A549 (cell line): ENCODE measurements around the gene NBL1. TPM values are rescaled to one million over a fixed set of nuclear protein-coding genes. Genes with fewer than 3 reads are reported as not detected.
A peak's percentile ranks its signal among the peaks of the same experiment; 100 is the strongest.

ENCODE experiments used
- ATAC-seq, 2 experiments: fragments of 200-7000 bp in 1 of 2; fragments of >200 bp in 1 of 2; cut with Nextera tagmentation in 1 of 2; cut with Tn5 transposase in 1 of 2; 3 replicates each; pipeline versions ENCODE4 v1.8.0 to v1.9.1; 2018 to 2020; ENCODE audit warnings: mild to moderate bottlenecking in 1 of 2, moderate library complexity in 1 of 2
- CTCF ChIA-PET: fragments of 300-600 bp; sonication (Branson Sonifier 250); formaldehyde crosslinking; extraction: SDS; loops from one replicate; lab custom pipeline; 2021; ENCODE audit warnings: antibody characterized with exemption, inconsistent platforms; lab: Yijun Ruan, JAX
- POLR2A ChIA-PET: fragments of 350-600 bp; formaldehyde crosslinking; extraction: SDS; loops from one replicate; lab custom pipeline; 2021; ENCODE audit warnings: antibody characterized with exemption, inconsistent platforms; lab: Yijun Ruan, JAX
- DNase-seq, 2 experiments: peaks; one replicate each; pipeline versions ENCODE4 v3.0.0 to v3.0.0-alpha.2; 2011 to 2016; ENCODE audit warnings: low read depth in 1 of 2, low spot score in 1 of 2
- FAIRE-seq: peaks from 2 replicates; lab custom pipeline; 2011; peaks lifted over from hg19 to GRCh38; lab: Jason Lieb, UNC
- H3K27ac ChIP-seq, 2 experiments: fragments of >200 bp; sonication (Bioruptor Twin); formaldehyde crosslinking; 3 replicates each; pipeline ENCODE4 v1.5.1; 2016 to 2017
- H3K4me1 ChIP-seq: fragments of >200 bp; sonication (Bioruptor Twin); formaldehyde crosslinking; 3 replicates; pipeline ENCODE4 v1.6.1; 2016
- H3K4me2 ChIP-seq: fragments of >200 bp; sonication (Bioruptor Twin); formaldehyde crosslinking; 3 replicates; pipeline ENCODE4 v1.6.1; 2016
- H3K4me3 ChIP-seq: fragments of >200 bp; sonication (Bioruptor Twin); formaldehyde crosslinking; 3 replicates; pipeline ENCODE4 v1.5.1; 2016
- H3K9me3 ChIP-seq: fragments of >200 bp; sonication (Bioruptor Twin); formaldehyde crosslinking; 3 replicates; pipeline ENCODE4 v1.6.1; 2016
- BHLHE40 ChIP-seq: IDR thresholded peaks from 2 replicates; pipeline ENCODE4 v1.6.1; 2012; ENCODE audit warnings: low read depth, low read length, inconsistent platforms
- CHD4 ChIP-seq: fragments of 200-600 bp; sonication (generic); IDR thresholded peaks from 2 replicates; pipeline ENCODE4 v1.6.1; 2016; ENCODE audit warnings: antibody characterized with exemption, mild to moderate bottlenecking, borderline replicate concordance
- EHF ChIP-seq: fragments of 250-450 bp; sonication (Bioruptor Pico); IDR thresholded peaks from 2 replicates; pipeline ENCODE4 v1.5.0; 2020; ENCODE audit warnings: mild to moderate bottlenecking
- EHMT2 ChIP-seq: fragments of 200-600 bp; sonication (generic); IDR thresholded peaks from 2 replicates; pipeline ENCODE4 v1.6.1; 2016; ENCODE audit warnings: antibody characterized with exemption, low read depth, mild to moderate bottlenecking, moderate library complexity
- FOSB ChIP-seq: fragments of 250-450 bp; sonication (Bioruptor Pico); IDR thresholded peaks from 2 replicates; pipeline ENCODE4 v1.5.0; 2020; ENCODE audit warnings: mild to moderate bottlenecking, moderate library complexity
- FOSL2 ChIP-seq, 2 experiments: fragments of 450-650 bp in 1 of 2; fragments of >200 bp in 1 of 2; sonication (Bioruptor Twin) in 1 of 2; formaldehyde crosslinking; IDR thresholded peaks; 2 replicates each; pipeline versions ENCODE4 v1.5.0 to v1.6.1; 2016 to 2020; ENCODE audit warnings: mild to moderate bottlenecking in 1 of 2, moderate library complexity in 1 of 2
- FOXS1 ChIP-seq: fragments of 250-450 bp; sonication (Bioruptor Pico); IDR thresholded peaks from 2 replicates; pipeline ENCODE4 v1.5.0; 2020; ENCODE audit warnings: mild to moderate bottlenecking, moderate library complexity
- GATA3 ChIP-seq: IDR thresholded peaks from 2 replicates; pipeline ENCODE4 v1.6.1; 2012; ENCODE audit warnings: borderline replicate concordance
- HEYL ChIP-seq: fragments of 250-450 bp; sonication (Bioruptor Pico); IDR thresholded peaks from 2 replicates; pipeline ENCODE4 v1.8.0; 2021; ENCODE audit warnings: mild to moderate bottlenecking, moderate library complexity
- HOXA7 ChIP-seq: fragments of 250-450 bp; sonication (Bioruptor Pico); IDR thresholded peaks from 2 replicates; pipeline ENCODE4 v1.5.0; 2020; ENCODE audit warnings: mild to moderate bottlenecking, moderate library complexity
- HOXB13 ChIP-seq: fragments of 250-450 bp; sonication (Bioruptor Pico); IDR thresholded peaks from 2 replicates; pipeline ENCODE4 v1.5.0; 2020; ENCODE audit warnings: low read depth, mild to moderate bottlenecking, moderate library complexity
- HOXB5 ChIP-seq: fragments of 250-450 bp; sonication (Bioruptor Pico); IDR thresholded peaks from 2 replicates; pipeline ENCODE4 v1.5.0; 2020; ENCODE audit warnings: mild to moderate bottlenecking, moderate library complexity
- KDM5A ChIP-seq: fragments of 200-600 bp; sonication (generic); IDR thresholded peaks from 2 replicates; pipeline ENCODE4 v1.6.1; 2016; ENCODE audit warnings: antibody characterized with exemption, mild to moderate bottlenecking
- MAFK ChIP-seq: fragments of 450-650 bp; IDR thresholded peaks from 2 replicates; pipeline ENCODE4 v1.6.1; 2014; ENCODE audit not compliant: partially characterized antibody
- MAZ ChIP-seq: fragments of 150-350 bp; IDR thresholded peaks from 2 replicates; pipeline ENCODE4 v1.6.1; 2014; ENCODE audit warnings: antibody characterized with exemption, low read depth, low read length, borderline replicate concordance
- NR3C1 ChIP-seq: fragments of >200 bp; sonication (Bioruptor Twin); formaldehyde crosslinking; IDR thresholded peaks from 3 replicates; pipeline ENCODE4 v1.6.1; 2017
- PHF8 ChIP-seq: fragments of 200-600 bp; sonication (generic); IDR thresholded peaks from 2 replicates; pipeline ENCODE4 v1.6.1; 2016; ENCODE audit warnings: low read depth, mild to moderate bottlenecking, antibody characterized with exemption, moderate library complexity, borderline replicate concordance
- POLR2AphosphoS2 ChIP-seq: conservative IDR thresholded peaks from 2 replicates; pipeline ENCODE4 v1.6.1; 2012; ENCODE audit warnings: low read length, improper control_type of control experiment, inconsistent platforms
- RFX5 ChIP-seq: fragments of 450-650 bp; IDR thresholded peaks from 2 replicates; pipeline ENCODE4 v1.7.1; 2014; ENCODE audit warnings: antibody characterized with exemption, mild to moderate bottlenecking, moderate library complexity
- TFCP2L1 ChIP-seq: fragments of 250-450 bp; sonication (Bioruptor Pico); IDR thresholded peaks from 2 replicates; pipeline ENCODE4 v1.5.0; 2021; ENCODE audit warnings: mild to moderate bottlenecking
- ZC3H11A ChIP-seq: fragments of 450-650 bp; IDR thresholded peaks from 2 replicates; pipeline ENCODE4 v1.6.1; 2014; ENCODE audit warnings: antibody characterized with exemption, mild to moderate bottlenecking
- ZNF302 ChIP-seq: fragments of 250-450 bp; sonication (Bioruptor Pico); IDR thresholded peaks from 2 replicates; pipeline ENCODE4 v1.9.0; 2021; ENCODE audit warnings: inconsistent platforms, mild to moderate bottlenecking, moderate library complexity
- ZSCAN20 ChIP-seq: fragments of 250-450 bp; sonication (Bioruptor Pico); IDR thresholded peaks from 2 replicates; pipeline ENCODE4 v1.8.0; 2022; ENCODE audit warnings: mild to moderate bottlenecking, moderate library complexity
- WGBS: methylation state at CpG from one replicate; pipeline ENCODE4 v1.1.6; 2017; ENCODE audit errors: missing lambda C conversion rate; 5-methylcytosine and 5-hydroxymethylcytosine counted together
- polyA plus RNA-seq, 4 experiments: library from polyadenylated mRNA; depleted of rRNA in 3 of 4; stranded (reverse); fragments of >200 nt; fragmentation: RNase III in 1 of 4; extraction: RNeasy Plus Mini Kit Qiagen cat#74134 plus additional on column Dnase treatment in 1 of 4; gene quantifications; 2 replicates in 3 of 4; 3 replicates in 1 of 4; pipeline ENCODE4 v1.2.3, GENCODE V29; 2011 to 2017
- TF ChIP-seq, protein P1 (sequence below): fragments of >200 bp; sonication (Bioruptor Twin); formaldehyde crosslinking; IDR thresholded peaks from 3 replicates; pipeline ENCODE4 v1.5.1; 2016
- TF ChIP-seq, protein P2 (sequence below): fragments of 450-650 bp; IDR thresholded peaks from 2 replicates; pipeline ENCODE4 v1.6.1; 2014; ENCODE audit warnings: antibody characterized with exemption
- TF ChIP-seq, protein P3 (sequence below): fragments of >200 bp; sonication (Bioruptor Twin); formaldehyde crosslinking; IDR thresholded peaks from 2 replicates; pipeline ENCODE4 v1.6.1; 2016
- TF ChIP-seq, protein P4 (sequence below): fragments of >200 bp; sonication (Bioruptor Twin); formaldehyde crosslinking; IDR thresholded peaks from 3 replicates; pipeline ENCODE4 v1.6.1; 2016

Gene NBL1
- polyA plus RNA-seq, 2 of the 4 experiments (the other 2 are of a cell fraction), result 16.3 to 19.0 TPM

DNA sequence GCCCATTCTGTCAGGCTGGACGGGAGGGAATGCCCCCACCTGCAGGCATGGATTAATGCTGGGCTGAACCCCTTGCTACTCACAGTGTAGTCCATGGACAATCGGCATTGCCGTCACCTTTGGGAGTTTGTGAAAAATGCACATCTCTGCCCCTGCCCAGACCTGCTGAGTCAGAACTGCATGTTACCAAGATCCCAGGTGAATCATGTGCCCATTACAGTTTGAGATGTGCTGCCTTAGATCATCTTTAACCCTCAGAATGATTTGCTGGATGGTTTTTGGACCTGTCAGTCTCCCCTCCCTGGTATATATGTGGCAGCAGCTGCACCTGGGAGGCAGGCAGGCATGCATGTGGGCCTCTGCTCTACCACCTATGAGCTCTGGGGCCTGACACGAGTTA lies 35.6 kb downstream of the NBL1 start:
- WGBS, result 78% methylated on average over 4 of the region's 4 CpGs
- DNase-seq, result no peak
- TF ChIP-seq EHMT2, result no peak
- TF ChIP-seq, protein P1, sequence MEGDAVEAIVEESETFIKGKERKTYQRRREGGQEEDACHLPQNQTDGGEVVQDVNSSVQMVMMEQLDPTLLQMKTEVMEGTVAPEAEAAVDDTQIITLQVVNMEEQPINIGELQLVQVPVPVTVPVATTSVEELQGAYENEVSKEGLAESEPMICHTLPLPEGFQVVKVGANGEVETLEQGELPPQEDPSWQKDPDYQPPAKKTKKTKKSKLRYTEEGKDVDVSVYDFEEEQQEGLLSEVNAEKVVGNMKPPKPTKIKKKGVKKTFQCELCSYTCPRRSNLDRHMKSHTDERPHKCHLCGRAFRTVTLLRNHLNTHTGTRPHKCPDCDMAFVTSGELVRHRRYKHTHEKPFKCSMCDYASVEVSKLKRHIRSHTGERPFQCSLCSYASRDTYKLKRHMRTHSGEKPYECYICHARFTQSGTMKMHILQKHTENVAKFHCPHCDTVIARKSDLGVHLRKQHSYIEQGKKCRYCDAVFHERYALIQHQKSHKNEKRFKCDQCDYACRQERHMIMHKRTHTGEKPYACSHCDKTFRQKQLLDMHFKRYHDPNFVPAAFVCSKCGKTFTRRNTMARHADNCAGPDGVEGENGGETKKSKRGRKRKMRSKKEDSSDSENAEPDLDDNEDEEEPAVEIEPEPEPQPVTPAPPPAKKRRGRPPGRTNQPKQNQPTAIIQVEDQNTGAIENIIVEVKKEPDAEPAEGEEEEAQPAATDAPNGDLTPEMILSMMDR, result no peak
- TF ChIP-seq MAFK, result peak; percentile 49
- ChIA-PET POLR2A (no interaction called here), CTCF (interaction anchor here (1.6 kb wide), 1 partner anchor 18 kb away, joined by 4 read pairs; no protein-coding TSS in a partner anchor)
- Histone ChIP-seq H3K4me2 (no peak overlapping the region), H3K9me3 (no peaks in the 10 kb centered on the region), H3K4me1 (no peaks in the 10 kb centered on the region), H3K27ac (no peak overlapping the region), H3K4me3 (no peak overlapping the region)
- ATAC-seq, result no peak
- FAIRE-seq, result no peak

DNA sequence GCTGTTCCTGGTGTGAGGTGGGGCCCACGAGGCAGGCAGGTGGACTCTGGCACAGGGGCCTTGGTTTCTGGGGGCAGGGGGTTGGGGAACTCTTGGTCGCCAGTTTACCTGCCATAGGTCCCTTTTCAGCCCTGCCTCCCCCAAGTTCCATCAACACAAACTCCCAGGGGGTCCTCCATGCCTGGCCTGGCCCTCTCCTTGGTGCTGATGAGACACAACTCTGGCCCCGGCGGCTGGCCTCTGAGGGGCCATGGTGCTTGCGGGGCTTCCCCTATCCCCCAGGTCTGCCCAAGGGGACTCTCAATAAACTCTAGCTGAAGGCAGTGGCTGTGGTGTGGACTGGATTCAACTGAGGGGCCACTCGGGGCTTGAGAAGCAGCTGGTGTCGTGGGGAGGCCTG lies 36.5 kb downstream of the NBL1 start:
- FAIRE-seq (no peak), DNase-seq (no peak), ATAC-seq (no peak)
- no peak overlapping the region for H3K4me2 ChIP-seq
- WGBS, result 71% methylated on average over 3 of the region's 7 CpGs
- TF ChIP-seq MAFK (no peak), NR3C1 (no peak), HEYL (CRISPR knock-in tag) (no peak), FOXS1 (CRISPR knock-in tag) (no peak), FOSB (no peak), RFX5 (no peak), POLR2AphosphoS2 (no peak), MAZ (no peak), HOXB5 (CRISPR knock-in tag) (no peak), FOSL2 (IDR thresholded peaks at IDR 0.05) (no peak), FOSL2 (CRISPR knock-in tag; IDR thresholded peaks at IDR 0.05) (no peak)
- TF ChIP-seq, protein P2, sequence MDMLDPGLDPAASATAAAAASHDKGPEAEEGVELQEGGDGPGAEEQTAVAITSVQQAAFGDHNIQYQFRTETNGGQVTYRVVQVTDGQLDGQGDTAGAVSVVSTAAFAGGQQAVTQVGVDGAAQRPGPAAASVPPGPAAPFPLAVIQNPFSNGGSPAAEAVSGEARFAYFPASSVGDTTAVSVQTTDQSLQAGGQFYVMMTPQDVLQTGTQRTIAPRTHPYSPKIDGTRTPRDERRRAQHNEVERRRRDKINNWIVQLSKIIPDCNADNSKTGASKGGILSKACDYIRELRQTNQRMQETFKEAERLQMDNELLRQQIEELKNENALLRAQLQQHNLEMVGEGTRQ, result no peak
- TF ChIP-seq, protein P3, sequence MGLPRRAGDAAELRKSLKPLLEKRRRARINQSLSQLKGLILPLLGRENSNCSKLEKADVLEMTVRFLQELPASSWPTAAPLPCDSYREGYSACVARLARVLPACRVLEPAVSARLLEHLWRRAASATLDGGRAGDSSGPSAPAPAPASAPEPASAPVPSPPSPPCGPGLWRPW, result no peak
- TF ChIP-seq, all 56 proteins: peak for 0
- no peaks in the 10 kb centered on the region for H3K4me1 ChIP-seq
- no peak overlapping the region for H3K27ac ChIP-seq
- no peaks in the 10 kb centered on the region for H3K9me3 ChIP-seq
- ChIA-PET POLR2A (no interaction called here), CTCF (interaction anchor here (0.7 to 1.4 kb wide), 3 partner anchors 18 to 486 kb away, joined by 3 to 5 read pairs (median 4); no protein-coding TSS in a partner anchor)
- no peak overlapping the region for H3K4me3 ChIP-seq

DNA sequence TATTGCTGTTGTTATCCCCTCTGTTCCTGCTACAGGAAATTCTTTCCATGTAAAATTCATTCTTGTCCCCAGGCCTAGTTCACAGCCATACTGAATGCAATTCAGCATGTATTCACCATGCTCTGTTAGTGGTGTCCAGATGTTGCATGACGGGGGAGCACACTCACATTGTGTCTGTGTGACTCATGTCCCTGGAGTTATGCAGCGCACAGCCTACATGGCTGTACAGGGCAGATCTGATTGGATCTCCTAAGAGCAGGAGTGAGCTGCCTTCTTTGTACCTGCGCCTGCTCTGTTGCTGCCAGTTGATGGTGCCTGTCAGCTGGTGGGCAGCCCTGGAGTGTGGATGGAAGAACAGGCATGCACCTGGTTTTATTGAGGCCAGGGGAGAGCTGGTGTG lies 38.1 kb downstream of the NBL1 start:
- CTCF ChIA-PET, result interaction anchor here (0.8 to 2.6 kb wide), 3 partner anchors 13 to 22 kb away, joined by 3 to 6 read pairs (median 4); no protein-coding TSS in a partner anchor
- Histone ChIP-seq H3K27ac (no peak overlapping the region), H3K9me3 (no peaks in the 10 kb centered on the region), H3K4me1 (no peaks in the 10 kb centered on the region), H3K4me3 (no peak overlapping the region), H3K4me2 (no peak overlapping the region)
- TF ChIP-seq FOSL2 (IDR thresholded peaks at IDR 0.05), result no peak
- no peak for TF ChIP-seq FOSL2 (CRISPR knock-in tag; IDR thresholded peaks at IDR 0.05)
- DNase-seq, result no peak
- whole genome bisulfite sequencing, result no CpG with 5 or more reads among the region's 3 CpGs
- ATAC-seq, result peak in 1 of 2 experiments; percentile 50; a peak in 3 of 6 replicates
- no peak for FAIRE-seq
- POLR2A ChIA-PET, result no interaction called here

DNA sequence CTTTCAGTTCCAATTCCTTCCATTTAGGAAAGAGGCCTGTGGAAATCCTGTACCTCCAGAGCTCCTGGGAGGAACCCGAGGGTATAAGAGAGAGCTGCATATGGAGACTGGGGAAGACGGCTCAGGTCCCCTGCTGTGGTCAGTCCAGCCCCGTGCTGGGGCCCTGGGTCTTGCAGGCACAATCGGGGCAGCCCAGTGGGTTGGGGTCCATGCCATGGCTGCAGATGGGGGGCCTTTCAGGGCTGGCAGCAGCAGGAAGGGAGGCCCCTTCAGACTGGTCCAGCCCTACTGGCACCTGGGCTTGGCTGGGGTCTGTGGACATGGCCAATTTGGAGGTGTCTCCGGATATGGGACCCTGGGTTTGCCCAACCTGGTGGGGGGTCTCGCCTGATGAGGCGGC lies 38.8 kb downstream of the NBL1 start:
- H3K4me3 ChIP-seq, result no peak overlapping the region
- ChIA-PET POLR2A (no interaction called here), CTCF (interaction anchor here (1.5 to 2.6 kb wide), 2 partner anchors 12 to 15 kb away, joined by 4 to 6 read pairs; no protein-coding TSS in a partner anchor)
- FAIRE-seq, result no peak
- 54% methylated on average over 2 of the region's 7 CpGs for WGBS
- no peaks in the 10 kb centered on the region for H3K4me1 ChIP-seq
- H3K4me2 ChIP-seq, result no peak overlapping the region
- no peaks in the 10 kb centered on the region for H3K9me3 ChIP-seq
- DNase-seq, result no peak
- H3K27ac ChIP-seq, result no peak overlapping the region
- no peak for ATAC-seq
- TF ChIP-seq HOXA7 (no peak), PHF8 (no peak), MAFK (no peak), ZC3H11A (no peak), CHD4 (no peak), ZNF302 (no peak), GATA3 (no peak), ZSCAN20 (no peak), HOXB13 (no peak), KDM5A (no peak), BHLHE40 (no peak), TFCP2L1 (CRISPR knock-in tag) (no peak), EHF (CRISPR knock-in tag) (no peak), MAZ (no peak)
- TF ChIP-seq, protein P4, sequence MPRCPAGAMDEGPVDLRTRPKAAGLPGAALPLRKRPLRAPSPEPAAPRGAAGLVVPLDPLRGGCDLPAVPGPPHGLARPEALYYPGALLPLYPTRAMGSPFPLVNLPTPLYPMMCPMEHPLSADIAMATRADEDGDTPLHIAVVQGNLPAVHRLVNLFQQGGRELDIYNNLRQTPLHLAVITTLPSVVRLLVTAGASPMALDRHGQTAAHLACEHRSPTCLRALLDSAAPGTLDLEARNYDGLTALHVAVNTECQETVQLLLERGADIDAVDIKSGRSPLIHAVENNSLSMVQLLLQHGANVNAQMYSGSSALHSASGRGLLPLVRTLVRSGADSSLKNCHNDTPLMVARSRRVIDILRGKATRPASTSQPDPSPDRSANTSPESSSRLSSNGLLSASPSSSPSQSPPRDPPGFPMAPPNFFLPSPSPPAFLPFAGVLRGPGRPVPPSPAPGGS, result no peak
